ENCODE data around the gene ZNF385D. TPM values are rescaled to one million over a fixed set of nuclear protein-coding genes. Genes with fewer than 3 reads are reported as not detected.

Gene ZNF385D
- total and polyA plus RNA-seq, 4 donors, result 0.08 to 0.50 (median 0.09) TPM

GRCh38 chr3:21624524-21624923 lies 126.5 kb downstream of the ZNF385D start:
- Histone ChIP-seq H3K4me1 (ENCODE audit: control insufficient read depth in 4 of 4, insufficient read depth in 4 of 4, low read length in 3 of 4) (peaks cover 0 to 5% (median 2%) of the 10 kb centered on the region in 4 donors), H3K9me3 (ENCODE audit: control insufficient read depth in 4 of 4, low read length in 3 of 4) (no peaks in the 10 kb centered on the region), H3K9ac (ENCODE audit: low read depth in 1 of 2, low read length in 2 of 2) (no peak overlapping the region), H3K4me3 (ENCODE audit: low read depth in 1 of 3, low read length in 3 of 3) (no peak overlapping the region), H3K27me3 (ENCODE audit: control insufficient read depth in 4 of 4, insufficient read depth in 4 of 4, low read length in 3 of 4) (no peaks in the 10 kb centered on the region), H3K27ac (ENCODE audit: low read depth in 1 of 2, low read length in 2 of 2) (no peak overlapping the region), H3K36me3 (ENCODE audit: control insufficient read depth in 4 of 4, insufficient read depth in 3 of 4, low read depth in 1 of 4, low read length in 3 of 4) (no peaks in the 10 kb centered on the region)
- no peak for TF ChIP-seq GABPA (IDR thresholded peaks at IDR 0.05 in 1 of 2, conservative IDR thresholded peaks at IDR 0.05 in 1 of 2)
- TF ChIP-seq FOXA1 (IDR thresholded peaks at IDR 0.05), result no peak
- TF ChIP-seq HNF4G (IDR thresholded peaks at IDR 0.05), result no peak
- TF ChIP-seq TAF1 (conservative IDR thresholded peaks at IDR 0.05), result no peak
- no peak for TF ChIP-seq EGR1 (IDR thresholded peaks at IDR 0.05; ENCODE audit: low read depth in 2 of 2)
- no peak for TF ChIP-seq YY1 (IDR thresholded peaks at IDR 0.05)
- TF ChIP-seq JUND (IDR thresholded peaks at IDR 0.05), result no peak
- no peak for TF ChIP-seq ATF3 (IDR thresholded peaks at IDR 0.05)
- TF ChIP-seq ZBTB33 (IDR thresholded peaks at IDR 0.05), result no peak
- no peak for TF ChIP-seq CTCF (IDR thresholded peaks at IDR 0.05; ENCODE audit: low read depth, low read length, missing input control)
- TF ChIP-seq HNF4A (conservative IDR thresholded peaks at IDR 0.05), result no peak
- TF ChIP-seq RXRA (IDR thresholded peaks at IDR 0.05), result no peak
- TF ChIP-seq FOXA2 (IDR thresholded peaks at IDR 0.05), result no peak
- 78% methylated on average over 4 of the region's 4 CpGs for WGBS
- DNase-seq (ENCODE audit: low spot score), result no peak

GRCh38 chr3:21621181-21621651 lies 129.8 kb downstream of the ZNF385D start:
- no peak overlapping the region for H3K27ac ChIP-seq (ENCODE audit: low read depth in 1 of 2, low read length in 2 of 2)
- no peaks in the 10 kb centered on the region for H3K27me3 ChIP-seq (ENCODE audit: control insufficient read depth in 4 of 4, insufficient read depth in 4 of 4, low read length in 3 of 4)
- no peaks in the 10 kb centered on the region for H3K36me3 ChIP-seq (ENCODE audit: control insufficient read depth in 4 of 4, insufficient read depth in 3 of 4, low read depth in 1 of 4, low read length in 3 of 4)
- H3K4me3 ChIP-seq (ENCODE audit: low read depth in 1 of 3, low read length in 3 of 3), result no peak overlapping the region
- no peak overlapping the region for H3K9ac ChIP-seq (ENCODE audit: low read depth in 1 of 2, low read length in 2 of 2)
- no peaks in the 10 kb centered on the region for H3K9me3 ChIP-seq (ENCODE audit: control insufficient read depth in 4 of 4, low read length in 3 of 4)
- peak; percentile 26 to 39 for TF ChIP-seq GABPA (IDR thresholded peaks at IDR 0.05 in 1 of 2, conservative IDR thresholded peaks at IDR 0.05 in 1 of 2)
- peak; percentile 53 for TF ChIP-seq YY1 (IDR thresholded peaks at IDR 0.05)
- TF ChIP-seq NR2F2 (IDR thresholded peaks at IDR 0.05), result no peak
- TF ChIP-seq ATF3 (IDR thresholded peaks at IDR 0.05), result no peak
- TF ChIP-seq FOXA2 (IDR thresholded peaks at IDR 0.05), result peak; percentile 89
- peak; percentile 79 for TF ChIP-seq FOXA1 (IDR thresholded peaks at IDR 0.05)
- peak; percentile 49 to 65 for TF ChIP-seq RAD21 (IDR thresholded peaks at IDR 0.05)
- TF ChIP-seq CTCF (IDR thresholded peaks at IDR 0.05; ENCODE audit: low read depth, low read length, missing input control), result no peak
- TF ChIP-seq EGR1 (IDR thresholded peaks at IDR 0.05; ENCODE audit: low read depth in 2 of 2), result peak in 1 of 2 donors; percentile 11
- TF ChIP-seq REST (IDR thresholded peaks at IDR 0.05), result peak; percentile 70
- TF ChIP-seq SP1 (IDR thresholded peaks at IDR 0.05), result peak; percentile 43
- peak; percentile 33 for TF ChIP-seq MAX (IDR thresholded peaks at IDR 0.05)
- TF ChIP-seq HNF4A (conservative IDR thresholded peaks at IDR 0.05), result peak; percentile 43 to 68
- TF ChIP-seq RXRA (IDR thresholded peaks at IDR 0.05), result peak; percentile 24 to 76
- peak; percentile 71 for TF ChIP-seq ZBTB33 (IDR thresholded peaks at IDR 0.05)
- peak in 1 of 2 donors; percentile 76 for TF ChIP-seq JUND (IDR thresholded peaks at IDR 0.05)
- TF ChIP-seq TAF1 (conservative IDR thresholded peaks at IDR 0.05), result no peak
- no peak for TF ChIP-seq HNF4G (IDR thresholded peaks at IDR 0.05)
- WGBS, result 26% methylated on average over 4 of the region's 4 CpGs
- peaks cover 0 to 5% (median 2%) of the 10 kb centered on the region in 4 donors for H3K4me1 ChIP-seq (ENCODE audit: control insufficient read depth in 4 of 4, insufficient read depth in 4 of 4, low read length in 3 of 4)
- DNase-seq (ENCODE audit: low spot score), result peak; percentile 52

Data from liver (tissue), 9 donors.